Gastroesophageal sphincter (tissue), 4 donors: ENCODE data around the gene GOLGA8B. TPM values are rescaled to one million over a fixed set of nuclear protein-coding genes. Genes with fewer than 3 reads are reported as not detected.
"Not testable (repeated sequence)": the region's sequence is repeated elsewhere in the genome, so short reads cannot be mapped to it uniquely, and the experiment has no call there.

ENCODE experiments used
- ATAC-seq: fragments of 150-250 bp; one replicate; pipeline ENCODE4 v1.9.1; 2016; ENCODE audit warnings: mild to moderate bottlenecking, moderate library complexity
- H3K27ac ChIP-seq, 4 donors: fragments of 200-600 bp; sonication (generic) in 3 of 4; 1 replicate in 3 of 4; 2 replicates in 1 of 4; pipeline ENCODE4 v1.5.1; 2016 to 2019
- H3K27me3 ChIP-seq: fragments of 200-600 bp; sonication (generic); one replicate; pipeline ENCODE4 v1.5.1; 2019
- H3K36me3 ChIP-seq, 2 donors: fragments of 200-600 bp; sonication (generic); one replicate each; pipeline ENCODE4 v1.5.1; 2019; ENCODE audit warnings: control low read depth in 1 of 2
- H3K4me1 ChIP-seq, 3 donors: fragments of 200-600 bp; sonication (generic); 1 replicate in 2 of 3; 2 replicates in 1 of 3; pipeline ENCODE4 v1.5.1; 2016 to 2019; ENCODE audit warnings: control low read depth in 2 of 3
- H3K4me3 ChIP-seq, 2 donors: fragments of 200-600 bp; sonication (generic); one replicate each; pipeline ENCODE4 v1.5.1; 2019; ENCODE audit warnings: mild to moderate bottlenecking in 1 of 2, moderate library complexity in 1 of 2
- H3K9me3 ChIP-seq, 3 donors: fragments of 200-600 bp; sonication (generic); one replicate each; pipeline ENCODE4 v1.5.1; 2017 to 2019; ENCODE audit warnings: control low read depth in 2 of 3
- WGBS, 2 donors: methylation state at CpG; one replicate each; pipeline ENCODE4 v1.1.5; 2018; ENCODE audit warnings: low coverage in 1 of 2; 5-methylcytosine and 5-hydroxymethylcytosine counted together
- small RNA-seq, 4 donors: library from RNA; depleted of rRNA; stranded (forward); fragments of <200 nt; gene quantifications; one replicate each; pipeline ENCODE3, GENCODE V24; 2016
- total RNA-seq, 4 donors: library from RNA; depleted of rRNA; stranded (reverse); fragments of >200 nt; gene quantifications; one replicate each; pipeline ENCODE4 v1.1.0, GENCODE V29; 2016

Gene GOLGA8B
- total RNA-seq, 4 donors from 2014 or later, result 1.6 to 180 (median 52.5) TPM

DNA sequence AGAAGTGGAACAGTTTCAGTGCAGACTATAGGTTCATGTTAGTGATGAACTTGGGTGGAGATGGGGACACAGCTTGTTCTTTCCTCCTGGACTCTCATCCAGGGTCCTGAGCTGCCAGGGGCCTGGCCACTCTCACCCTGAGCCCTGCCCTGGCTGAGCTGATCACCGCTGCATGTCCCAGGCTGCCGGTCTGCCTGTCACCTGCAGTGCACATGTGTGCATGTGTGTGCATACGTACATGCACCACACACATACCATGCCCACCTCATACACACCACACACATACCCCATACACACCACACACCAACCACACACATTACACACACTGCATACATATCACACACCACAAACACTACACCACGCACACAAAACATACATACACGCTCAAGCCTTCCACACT, 29.3 kb downstream of the GOLGA8B start:
- not testable (repeated sequence) for H3K27me3 ChIP-seq, H3K4me1 ChIP-seq, H3K4me3 ChIP-seq, H3K36me3 ChIP-seq, H3K27ac ChIP-seq, H3K9me3 ChIP-seq, ATAC-seq
- 92% methylated on average over 2 of the region's 5 CpGs; no CpG with 5 or more reads in 1 of the 2 donors for WGBS, 2 donors

- no CpG with 5 or more reads among the region's 3 CpGs for WGBS, 2 donors
- ATAC-seq, result not testable (repeated sequence)
Observed at GRCh38 chr15:34550129-34550528, 33.3 kb downstream of the GOLGA8B start.

GRCh38 chr15:34549381-34549809, 34.1 kb downstream of the GOLGA8B start:
- not testable (repeated sequence) for H3K27me3 ChIP-seq, H3K36me3 ChIP-seq, H3K4me3 ChIP-seq, H3K27ac ChIP-seq, H3K9me3 ChIP-seq, H3K4me1 ChIP-seq, ATAC-seq
- no CpG with 5 or more reads among the region's 4 CpGs for WGBS, 2 donors

More at GRCh38 chr15:34550129-34550528, 33.3 kb downstream of the GOLGA8B start:
- not testable (repeated sequence) for H3K9me3 ChIP-seq, H3K27me3 ChIP-seq, H3K27ac ChIP-seq, H3K4me3 ChIP-seq, H3K4me1 ChIP-seq, H3K36me3 ChIP-seq

DNA sequence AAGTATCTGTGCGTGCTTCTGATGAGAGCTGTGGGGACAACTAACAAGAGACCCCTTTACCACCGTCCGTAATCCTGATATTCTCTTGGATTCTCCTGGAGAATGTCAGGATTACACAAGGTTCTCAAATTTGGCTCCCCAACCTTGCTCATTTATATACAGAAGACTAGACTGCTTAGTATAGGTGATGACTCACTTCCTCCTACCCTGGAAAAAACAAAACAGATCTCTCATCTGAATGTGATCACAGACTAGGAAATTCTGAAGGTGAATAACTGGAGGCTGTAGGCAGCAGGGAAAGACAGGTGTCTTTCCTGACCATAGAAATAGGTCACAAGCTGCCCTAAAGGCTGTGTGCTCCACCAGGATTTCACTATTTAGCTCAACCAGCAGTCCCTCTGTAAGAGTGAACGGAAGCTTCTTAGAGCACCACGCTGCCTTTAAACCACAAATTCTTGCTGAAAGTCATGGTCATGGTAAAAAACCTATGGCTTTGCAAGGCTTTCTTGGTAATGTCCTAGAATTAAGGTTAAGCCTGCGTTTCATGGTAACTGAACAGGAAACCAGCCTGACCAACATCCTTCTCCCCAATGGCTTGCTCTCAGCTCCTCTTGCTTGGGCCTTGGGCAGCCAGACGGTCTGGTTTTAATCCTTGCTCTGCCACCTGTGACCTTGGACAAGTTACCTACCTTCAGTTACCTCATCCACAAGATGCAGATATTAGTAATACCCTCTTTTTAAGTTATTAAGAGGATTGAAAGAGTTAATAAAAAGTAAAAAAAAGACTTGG, 39.4 kb downstream of the GOLGA8B start:
- H3K36me3 ChIP-seq, H3K27me3 ChIP-seq, H3K27ac ChIP-seq, ATAC-seq, H3K4me1 ChIP-seq, H3K9me3 ChIP-seq, H3K4me3 ChIP-seq: not testable (repeated sequence)
- WGBS, 2 donors, result no CpG with 5 or more reads among the region's 7 CpGs

GRCh38 chr15:34535857-34536256, 47.6 kb downstream of the GOLGA8B start:
- H3K36me3 ChIP-seq, result not testable (repeated sequence)

More at GRCh38 chr15:34535857-34536256, 47.6 kb downstream of the GOLGA8B start:
- no CpG with 5 or more reads among the region's 13 CpGs for WGBS, 2 donors
- ATAC-seq, H3K9me3 ChIP-seq, H3K27ac ChIP-seq, H3K4me1 ChIP-seq, H3K4me3 ChIP-seq, H3K27me3 ChIP-seq: not testable (repeated sequence)

Small RNA genes within 50 kb of the gene (small RNA-seq; reads per million reads assigned to genes)
- gene RF00425, result 0 reads per million in 4 donors

Other genes with a start within 250 kb of the GOLGA8B start
- gene SLC12A6, start 245.9 kb downstream of the GOLGA8B start, total RNA-seq, result 10 to 100 TPM; 12.0 to 19.0 (median 15.7) TPM
- 100 to 1,000 TPM in 2 of 4 donors, 10 to 100 TPM in 2; 93.3 to 128 (median 108) TPM for gene NOP10, start 240.5 kb downstream of the GOLGA8B start, total RNA-seq
- under 1 TPM in 1 of 4 donors, not detected in 3; 0.12 TPM for gene NUTM1, start 240.3 kb downstream of the GOLGA8B start, total RNA-seq
- gene LPCAT4, start 216.5 kb downstream of the GOLGA8B start, total RNA-seq, result 10 to 100 TPM in 3 of 4 donors, 1 to 10 TPM in 1; 6.8 to 13.5 (median 10.7) TPM
- gene GOLGA8A, start 145.8 kb downstream of the GOLGA8B start, total RNA-seq, result 10 to 100 TPM in 3 of 4 donors, 1 to 10 TPM in 1; 6.0 to 66.5 (median 27.1) TPM
- gene GJD2, start 171.3 kb upstream of the GOLGA8B start, total RNA-seq, result not detected
- 10 to 100 TPM in 1 of 4 donors, 1 to 10 TPM in 3; 6.6 to 24.2 (median 8.9) TPM for gene ACTC1, start 211.9 kb upstream of the GOLGA8B start, total RNA-seq